CD8-positive, alpha-beta memory T cell (primary cell): ENCODE results near the gene CHRNE. TPM values are rescaled to one million over a fixed set of nuclear protein-coding genes. Genes with fewer than 3 reads are reported as not detected.

Source experiments
- CTCF ChIA-PET: fragments of 350-600 bp; sonication (Branson Sonifier 250); formaldehyde crosslinking; loops from one replicate; lab custom pipeline; 2021; ENCODE audit warnings: antibody characterized with exemption; lab: Charles Lee
- POLR2A ChIA-PET: fragments of 350-600 bp; sonication (Branson Sonifier 250); formaldehyde crosslinking; loops from one replicate; lab custom pipeline; 2021; ENCODE audit warnings: antibody characterized with exemption; lab: Charles Lee
- DNase-seq, 5 donors: peaks; one replicate each; pipeline versions ENCODE4 v3.0.0 to v3.0.0-alpha.2; 2020 to 2022; ENCODE audit warnings: mixed read lengths in 1 of 5
- H3K27ac ChIP-seq: one replicate; pipeline ENCODE4 v1.7.0; 2013; ENCODE audit warnings: low read depth, mild to moderate bottlenecking, low read length, moderate library complexity
- H3K27me3 ChIP-seq: 2 replicates; pipeline ENCODE4 v1.7.0; 2013; ENCODE audit warnings: low read length, mild to moderate bottlenecking; ENCODE audit not compliant: insufficient read depth, poor library complexity, severe bottlenecking
- H3K36me3 ChIP-seq: 2 replicates; pipeline ENCODE4 v1.7.0; 2013; ENCODE audit warnings: mild to moderate bottlenecking, low read length, moderate library complexity; ENCODE audit not compliant: insufficient read depth
- H3K4me1 ChIP-seq: 2 replicates; pipeline ENCODE4 v1.7.0; 2013; ENCODE audit warnings: mild to moderate bottlenecking, low read length, moderate library complexity; ENCODE audit not compliant: insufficient read depth
- H3K4me3 ChIP-seq: 2 replicates; pipeline ENCODE4 v1.7.0; 2013; ENCODE audit warnings: mild to moderate bottlenecking, low read length
- H3K9me3 ChIP-seq: 2 replicates; pipeline ENCODE4 v1.7.0; 2013; ENCODE audit warnings: mild to moderate bottlenecking, low read length
- H3K27ac Mint-ChIP-seq, 8 donors: one replicate each; pipeline ENCODE4 v1.8.0; 2020 to 2021; ENCODE audit warnings: mixed read lengths in 8 of 8, mild to moderate bottlenecking in 6 of 8, inconsistent platforms in 3 of 8, moderate library complexity in 3 of 8
- H3K27me3 Mint-ChIP-seq, 2 donors: one replicate each; pipeline ENCODE4 v1.8.0; 2020 to 2021; ENCODE audit warnings: mixed read lengths in 2 of 2, mild to moderate bottlenecking in 1 of 2, moderate library complexity in 1 of 2
- H3K36me3 Mint-ChIP-seq, 3 donors: one replicate each; pipeline ENCODE4 v1.8.0; 2020 to 2021; ENCODE audit warnings: mixed read lengths in 3 of 3, inconsistent platforms in 1 of 3, mild to moderate bottlenecking in 1 of 3
- H3K4me1 Mint-ChIP-seq, 3 donors: one replicate each; pipeline ENCODE4 v1.8.0; 2020 to 2021; ENCODE audit warnings: mixed read lengths in 3 of 3, inconsistent platforms in 1 of 3, mild to moderate bottlenecking in 1 of 3
- H3K4me3 Mint-ChIP-seq, 7 donors: one replicate each; pipeline ENCODE4 v1.8.0; 2020 to 2021; ENCODE audit warnings: mixed read lengths in 7 of 7, mild to moderate bottlenecking in 6 of 7, moderate library complexity in 4 of 7, inconsistent platforms in 2 of 7
- H3K9me3 Mint-ChIP-seq, 5 donors: one replicate each; pipeline ENCODE4 v1.8.0; 2020 to 2022; ENCODE audit warnings: mixed read lengths in 5 of 5, mild to moderate bottlenecking in 3 of 5, moderate library complexity in 2 of 5, inconsistent platforms in 1 of 5
- polyA plus RNA-seq: library from polyadenylated mRNA; unstranded; fragments of 300-500 nt; fragmentation: Illumina TruSeq; gene quantifications from one replicate; pipeline ENCODE4 v1.2.3, GENCODE V29; 2021
- total RNA-seq, 2 experiments: library from RNA; stranded (reverse); gene quantifications; one replicate each; pipeline ENCODE4 v1.2.3, GENCODE V29; 2021

CHRNE gene
- total and polyA plus RNA-seq, 3 experiments from 2014 or later = 0.23 to 0.38 (median 0.37) TPM

DNA sequence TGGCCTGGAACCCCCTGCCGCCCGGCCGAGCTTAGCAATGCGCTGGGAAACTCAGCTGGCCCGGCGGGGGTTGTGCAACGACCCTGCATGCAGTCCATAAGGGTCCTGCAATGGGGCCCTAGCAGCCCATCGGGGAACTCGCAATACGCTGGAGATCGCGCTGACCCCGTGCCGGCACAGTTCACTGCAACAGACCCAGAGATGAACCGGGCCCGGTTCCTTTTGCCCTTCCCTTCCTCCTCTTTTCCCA lies 36.6 kb upstream of the CHRNE start:
- H3K27me3 Mint-ChIP-seq = peaks cover 0 to 4% of the 10 kb centered on the region in 2 donors
- peak overlapping the region; percentile 97 for H3K4me3 ChIP-seq
- no peaks in the 10 kb centered on the region for H3K9me3 ChIP-seq
- H3K27me3 ChIP-seq = no peaks in the 10 kb centered on the region
- H3K9me3 Mint-ChIP-seq = no peaks in the 10 kb centered on the region
- peaks cover 54 to 77% (median 54%) of the 10 kb centered on the region in 3 donors for H3K4me1 Mint-ChIP-seq
- peak overlapping the region; percentile 85 for H3K27ac ChIP-seq
- peak overlapping the region; percentile 89 to 98 (median 94) for H3K27ac Mint-ChIP-seq
- peak in 1 of 5 donors; percentile 13 for DNase-seq
- peak overlapping the region; percentile 86 to 97 (median 96) for H3K4me3 Mint-ChIP-seq
- POLR2A ChIA-PET = interaction anchor here (0.5 to 4.1 kb wide), 15 partner anchors 9 to 796 kb away, joined by 3 to 67 read pairs (median 7); partner anchors contain the start of genes C17orf107, CAMTA2, CHRNE and CYB5D2
- peaks cover 18% of the 10 kb centered on the region for H3K36me3 ChIP-seq
- CTCF ChIA-PET = interaction anchor here (0.6 to 4.0 kb wide), 13 partner anchors 9 to 529 kb away, joined by 3 to 34 read pairs (median 5); partner anchors contain the start of genes C17orf107, CHRNE, KIF1C and PFN1
- peaks cover 6 to 75% (median 22%) of the 10 kb centered on the region in 3 donors for H3K36me3 Mint-ChIP-seq
- H3K4me1 ChIP-seq = peaks cover 54% of the 10 kb centered on the region

DNA sequence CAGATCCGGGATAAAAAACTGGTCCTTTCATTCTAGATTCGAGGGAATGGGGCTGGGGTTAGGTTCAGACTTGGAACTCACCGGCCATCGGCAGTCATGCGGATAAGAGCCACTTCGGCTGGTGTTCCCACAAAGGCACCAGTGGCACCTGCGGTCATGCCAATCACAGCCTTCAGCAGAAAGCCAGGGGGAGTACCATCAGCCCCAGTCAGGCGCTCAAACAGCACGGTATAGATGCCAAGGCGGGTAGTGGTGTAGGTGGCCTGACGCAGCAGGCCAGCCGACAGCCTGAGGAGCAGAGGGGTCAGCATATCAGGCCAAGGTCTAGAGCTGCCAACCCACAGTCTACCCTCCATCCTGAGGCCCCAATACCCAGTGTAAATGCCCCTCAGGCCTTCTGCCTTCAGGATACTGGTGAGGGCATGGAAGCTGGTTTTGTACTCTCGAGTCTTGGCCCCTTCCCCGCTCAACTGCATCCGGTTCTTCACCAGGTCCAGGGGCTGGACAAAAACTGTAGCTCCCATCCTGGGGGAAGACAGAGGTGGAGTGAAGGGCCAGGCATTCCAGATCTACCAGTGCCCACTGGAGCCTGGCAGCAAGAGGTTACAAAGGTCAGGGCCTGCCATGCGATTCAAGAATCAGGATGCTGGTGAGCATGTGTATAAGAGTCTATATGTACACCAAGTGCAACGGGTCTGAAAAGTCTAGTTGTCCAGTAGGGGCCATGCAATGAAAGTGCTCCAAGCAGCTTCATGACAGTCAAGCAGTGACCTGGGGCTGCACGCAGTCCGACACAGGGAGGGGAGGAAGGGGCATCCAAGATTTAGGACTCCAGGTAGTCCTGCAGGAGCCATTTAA lies 36.0 kb upstream of the CHRNE start:
- peaks cover 6 to 70% (median 17%) of the 10 kb centered on the region in 3 donors for H3K36me3 Mint-ChIP-seq
- H3K27me3 ChIP-seq = no peaks in the 10 kb centered on the region
- peak overlapping the region; percentile 86 to 97 (median 96) for H3K4me3 Mint-ChIP-seq
- CTCF ChIA-PET = interaction anchor here (1.2 to 4.0 kb wide), 10 partner anchors 10 to 59 kb away, joined by 4 to 34 read pairs (median 5); partner anchors contain the start of genes C17orf107, CHRNE, KIF1C and PFN1
- H3K27ac Mint-ChIP-seq = peak overlapping the region; percentile 89 to 98 (median 94)
- peaks cover 18% of the 10 kb centered on the region for H3K36me3 ChIP-seq
- POLR2A ChIA-PET = interaction anchor here (0.9 to 4.1 kb wide), 7 partner anchors 10 to 796 kb away, joined by 3 to 67 read pairs (median 12); partner anchors contain the start of genes C17orf107, CYB5D2, PFN1 and SPAG7
- H3K9me3 ChIP-seq = no peaks in the 10 kb centered on the region
- peak overlapping the region; percentile 85 for H3K27ac ChIP-seq
- H3K4me1 ChIP-seq = peaks cover 54% of the 10 kb centered on the region
- H3K4me1 Mint-ChIP-seq = peaks cover 54 to 77% (median 54%) of the 10 kb centered on the region in 3 donors
- H3K27me3 Mint-ChIP-seq = peaks cover 0 to 5% of the 10 kb centered on the region in 2 donors
- DNase-seq = no peak
- H3K4me3 ChIP-seq = peak overlapping the region; percentile 97
- no peaks in the 10 kb centered on the region for H3K9me3 Mint-ChIP-seq

DNA sequence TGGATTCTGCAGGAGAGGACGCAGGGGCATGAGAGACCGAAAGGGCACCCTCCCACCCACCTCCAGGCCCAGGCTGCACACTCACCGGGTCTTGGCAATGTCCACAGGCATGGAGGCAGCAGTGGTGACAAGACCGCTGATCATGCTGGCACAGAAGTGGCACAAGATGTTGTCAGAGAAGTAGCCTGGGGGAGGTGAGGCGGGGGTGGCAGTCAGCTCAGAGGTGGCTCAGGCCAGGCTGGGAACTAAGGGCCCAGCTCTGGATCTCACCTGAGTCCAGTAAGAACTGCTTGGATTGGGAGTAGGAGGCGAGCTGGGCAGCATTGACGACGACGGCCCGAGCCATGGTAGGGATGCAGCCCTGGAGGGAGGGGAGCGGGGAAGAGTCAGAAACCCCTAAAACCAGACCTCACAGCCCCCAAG lies 35.2 kb upstream of the CHRNE start:
- peak overlapping the region in 3 of 8 donors; percentile 32 to 91 (median 59) for H3K27ac Mint-ChIP-seq
- peaks cover 54 to 77% (median 54%) of the 10 kb centered on the region in 3 donors for H3K4me1 Mint-ChIP-seq
- DNase-seq = no peak
- POLR2A ChIA-PET = interaction anchor here (2.9 to 4.1 kb wide), 2 partner anchors 11 to 29 kb away, joined by 61 to 67 read pairs; partner anchors contain the start of genes PFN1 and SPAG7
- peaks cover 47% of the 10 kb centered on the region for H3K4me1 ChIP-seq
- CTCF ChIA-PET = interaction anchor here (1.0 to 4.0 kb wide), 2 partner anchors 29 to 32 kb away, joined by 3 to 25 read pairs; no protein-coding TSS in a partner anchor
- H3K27me3 Mint-ChIP-seq = peaks cover 0 to 5% of the 10 kb centered on the region in 2 donors
- H3K4me3 Mint-ChIP-seq = peak overlapping the region; percentile 66 to 97 (median 93)
- peaks cover 6 to 65% (median 15%) of the 10 kb centered on the region in 3 donors for H3K36me3 Mint-ChIP-seq
- no peaks in the 10 kb centered on the region for H3K9me3 ChIP-seq
- peaks cover 14% of the 10 kb centered on the region for H3K36me3 ChIP-seq
- H3K27me3 ChIP-seq = no peaks in the 10 kb centered on the region
- no peaks in the 10 kb centered on the region for H3K9me3 Mint-ChIP-seq
- no peak overlapping the region for H3K4me3 ChIP-seq
- H3K27ac ChIP-seq = no peak overlapping the region

DNA sequence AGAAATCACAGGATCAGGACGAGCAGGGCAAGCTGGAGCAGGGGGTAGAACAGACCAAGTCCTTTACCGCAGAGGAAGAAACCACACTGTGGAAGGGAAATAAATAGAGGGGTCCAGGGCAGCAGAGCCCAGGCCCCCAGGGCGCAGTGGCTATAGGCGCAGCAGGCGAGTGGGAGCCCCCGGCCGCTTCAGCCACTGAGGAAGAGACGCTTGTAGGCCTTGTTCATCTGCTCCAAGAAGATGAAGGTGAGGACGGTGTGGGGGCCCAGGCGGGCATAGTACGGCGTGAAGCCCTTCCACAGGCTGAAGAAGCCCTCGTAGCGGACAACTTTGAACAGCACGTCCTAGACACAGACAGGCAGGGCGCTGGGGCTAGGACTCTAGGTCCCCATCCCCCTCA lies 34.7 kb upstream of the CHRNE start:
- H3K9me3 Mint-ChIP-seq = no peaks in the 10 kb centered on the region
- H3K4me1 Mint-ChIP-seq = peaks cover 49 to 76% (median 50%) of the 10 kb centered on the region in 3 donors
- H3K4me3 Mint-ChIP-seq = peak overlapping the region in 4 of 7 donors; percentile 47 to 58 (median 54)
- H3K27ac Mint-ChIP-seq = no peak overlapping the region
- Histone ChIP-seq H3K4me1 (peaks cover 42% of the 10 kb centered on the region), H3K27ac (no peak overlapping the region), H3K9me3 (no peaks in the 10 kb centered on the region), H3K4me3 (no peak overlapping the region), H3K27me3 (no peaks in the 10 kb centered on the region), H3K36me3 (peaks cover 9% of the 10 kb centered on the region)
- POLR2A ChIA-PET = no interaction called here
- H3K27me3 Mint-ChIP-seq = peaks cover 0 to 5% of the 10 kb centered on the region in 2 donors
- DNase-seq = no peak
- CTCF ChIA-PET = interaction anchor here (1.0 kb wide), 1 partner anchor 33 kb away, joined by 3 read pairs; no protein-coding TSS in a partner anchor
- H3K36me3 Mint-ChIP-seq = peaks cover 6 to 61% (median 12%) of the 10 kb centered on the region in 3 donors

DNA sequence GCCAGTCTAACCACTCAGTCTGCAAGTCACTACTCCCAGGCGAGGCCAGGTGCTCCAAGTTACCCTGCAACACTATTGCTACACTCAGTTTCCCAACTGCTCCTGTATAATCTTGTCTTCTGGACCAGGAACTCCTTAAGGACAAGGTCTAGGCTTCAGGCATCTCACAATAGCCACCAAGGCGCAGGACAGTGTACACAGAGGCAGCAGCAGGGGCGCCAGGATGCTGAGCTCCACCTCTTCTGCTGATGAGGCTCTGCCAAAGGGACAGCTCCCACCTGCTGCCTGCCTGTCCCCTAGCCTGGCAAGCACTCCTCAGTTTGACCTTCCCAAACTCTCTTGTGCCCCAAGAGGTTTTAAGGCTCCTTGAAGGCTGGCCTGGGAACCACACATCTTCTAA lies 33.5 kb upstream of the CHRNE start:
- peaks cover 38 to 65% (median 38%) of the 10 kb centered on the region in 3 donors for H3K4me1 Mint-ChIP-seq
- H3K27ac Mint-ChIP-seq = peak overlapping the region in 6 of 8 donors; percentile 12 to 56 (median 30)
- Histone ChIP-seq H3K36me3 (peaks cover 5% of the 10 kb centered on the region), H3K9me3 (no peaks in the 10 kb centered on the region), H3K4me1 (peaks cover 31% of the 10 kb centered on the region), H3K27ac (no peak overlapping the region), H3K4me3 (no peak overlapping the region), H3K27me3 (no peaks in the 10 kb centered on the region)
- peak overlapping the region in 2 of 7 donors; percentile 15 to 61 for H3K4me3 Mint-ChIP-seq
- ChIA-PET POLR2A (interaction anchor here (1.1 kb wide), 1 partner anchor 12 kb away, joined by 4 read pairs; the partner anchor contains the start of gene PFN1), CTCF (no interaction called here)
- no peaks in the 10 kb centered on the region for H3K9me3 Mint-ChIP-seq
- peaks cover 0 to 50% (median 6%) of the 10 kb centered on the region in 3 donors for H3K36me3 Mint-ChIP-seq
- peaks cover 0 to 5% of the 10 kb centered on the region in 2 donors for H3K27me3 Mint-ChIP-seq
- no peak for DNase-seq

DNA sequence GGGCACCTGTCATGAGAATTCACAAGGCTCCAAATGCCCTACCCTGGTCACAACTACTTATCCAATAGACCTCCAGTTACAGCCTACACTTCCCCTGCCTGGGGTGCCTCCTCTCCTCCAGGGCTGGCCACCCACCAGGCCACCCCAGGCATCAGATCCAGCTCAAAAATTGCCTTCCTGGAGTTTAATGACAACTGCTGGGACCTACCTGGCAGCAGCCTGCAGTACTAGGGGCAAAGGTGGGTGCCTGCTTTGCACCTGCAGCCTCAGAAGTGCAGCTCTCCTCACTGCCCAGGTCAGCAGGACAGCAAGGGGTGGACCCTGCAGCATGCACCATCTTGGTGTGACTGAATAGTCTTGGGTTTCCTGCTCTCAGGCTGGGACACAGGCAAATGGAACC lies 32.8 kb upstream of the CHRNE start:
- Histone ChIP-seq H3K4me3 (no peak overlapping the region), H3K27me3 (no peaks in the 10 kb centered on the region), H3K9me3 (no peaks in the 10 kb centered on the region), H3K36me3 (peaks cover 5% of the 10 kb centered on the region), H3K4me1 (peaks cover 23% of the 10 kb centered on the region), H3K27ac (no peak overlapping the region)
- ChIA-PET CTCF (no interaction called here), POLR2A (no interaction called here)
- H3K4me3 Mint-ChIP-seq = no peak overlapping the region
- no peaks in the 10 kb centered on the region for H3K9me3 Mint-ChIP-seq
- peaks cover 0 to 5% of the 10 kb centered on the region in 2 donors for H3K27me3 Mint-ChIP-seq
- H3K27ac Mint-ChIP-seq = peak overlapping the region in 3 of 8 donors; percentile 31 to 81 (median 56)
- peaks cover 32 to 58% (median 34%) of the 10 kb centered on the region in 3 donors for H3K4me1 Mint-ChIP-seq
- peaks cover 0 to 47% (median 6%) of the 10 kb centered on the region in 3 donors for H3K36me3 Mint-ChIP-seq
- no peak for DNase-seq

DNA sequence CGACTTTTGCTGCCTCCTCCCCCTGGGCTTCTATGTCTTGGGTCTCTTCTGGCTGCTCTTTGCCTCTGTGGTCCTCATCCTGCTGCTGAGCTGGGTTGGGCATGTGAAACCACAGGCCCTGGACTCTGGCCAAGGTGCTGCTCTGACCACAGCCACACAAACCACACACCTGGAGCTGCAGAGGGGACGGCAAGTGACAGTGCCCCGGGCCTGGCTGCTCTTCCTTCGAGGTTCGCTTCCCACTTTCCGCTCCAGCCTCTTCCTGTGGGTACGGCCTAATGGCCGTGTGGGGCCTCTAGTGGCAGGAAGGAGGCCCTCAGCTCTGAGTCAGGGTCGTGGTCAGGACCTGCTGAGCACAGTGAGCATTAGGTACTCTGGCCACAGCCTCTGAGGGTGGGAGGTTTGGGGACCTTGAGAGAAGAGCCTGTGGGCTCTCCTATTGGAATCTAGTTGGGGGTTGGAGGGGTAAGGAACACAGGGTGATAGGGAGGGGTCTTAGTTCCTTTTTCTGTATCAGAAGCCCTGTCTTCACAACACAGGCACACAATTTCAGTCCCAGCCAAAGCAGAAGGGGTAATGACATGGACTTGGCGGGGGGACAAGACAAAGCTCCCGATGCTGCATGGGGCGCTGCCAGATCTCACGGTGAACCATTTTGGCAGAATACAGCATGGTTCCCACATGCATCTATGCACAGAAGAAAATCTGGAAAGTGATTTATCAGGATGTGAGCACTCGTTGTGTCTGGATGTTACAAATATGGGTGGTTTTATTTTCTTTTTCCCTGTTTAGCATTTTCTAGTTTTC lies 31.5 kb upstream of the CHRNE start:
- H3K9me3 ChIP-seq = no peaks in the 10 kb centered on the region
- no peaks in the 10 kb centered on the region for H3K9me3 Mint-ChIP-seq
- peaks cover 0 to 3% of the 10 kb centered on the region in 2 donors for H3K27me3 Mint-ChIP-seq
- peaks cover 5% of the 10 kb centered on the region for H3K36me3 ChIP-seq
- CTCF ChIA-PET = interaction anchor here (0.9 kb wide), 1 partner anchor 31 kb away, joined by 4 read pairs; the partner anchor contains the start of gene CHRNE
- POLR2A ChIA-PET = interaction anchor here (0.8 to 1.1 kb wide), 3 partner anchors 17 to 34 kb away, joined by 3 to 4 read pairs (median 4); partner anchors contain the start of genes ENO3 and SPAG7
- H3K4me1 ChIP-seq = peaks cover 23% of the 10 kb centered on the region
- H3K27ac Mint-ChIP-seq = peak overlapping the region in 7 of 8 donors; percentile 14 to 86 (median 69)
- H3K27ac ChIP-seq = no peak overlapping the region
- no peaks in the 10 kb centered on the region for H3K27me3 ChIP-seq
- H3K36me3 Mint-ChIP-seq = peaks cover 0 to 41% (median 6%) of the 10 kb centered on the region in 3 donors
- peak overlapping the region in 5 of 7 donors; percentile 26 to 77 (median 50) for H3K4me3 Mint-ChIP-seq
- H3K4me3 ChIP-seq = no peak overlapping the region
- peak in 2 of 5 donors; percentile 21 to 36 for DNase-seq
- peaks cover 32 to 53% (median 34%) of the 10 kb centered on the region in 3 donors for H3K4me1 Mint-ChIP-seq
